SIG-M5 treated with dmso at 0.1 percent for 504 hours (cell line): ENCODE results near the gene PXDN.
"Not testable (repeated sequence)": the region's sequence is repeated elsewhere in the genome, so short reads cannot be mapped to it uniquely, and the experiment has no call there.

Experiments
- DNase-seq: peaks from one replicate; lab custom pipeline; 2025; ENCODE audit not compliant: unreplicated experiment; lab: John Stamatoyannopoulos, UW

Gene PXDN

DNA sequence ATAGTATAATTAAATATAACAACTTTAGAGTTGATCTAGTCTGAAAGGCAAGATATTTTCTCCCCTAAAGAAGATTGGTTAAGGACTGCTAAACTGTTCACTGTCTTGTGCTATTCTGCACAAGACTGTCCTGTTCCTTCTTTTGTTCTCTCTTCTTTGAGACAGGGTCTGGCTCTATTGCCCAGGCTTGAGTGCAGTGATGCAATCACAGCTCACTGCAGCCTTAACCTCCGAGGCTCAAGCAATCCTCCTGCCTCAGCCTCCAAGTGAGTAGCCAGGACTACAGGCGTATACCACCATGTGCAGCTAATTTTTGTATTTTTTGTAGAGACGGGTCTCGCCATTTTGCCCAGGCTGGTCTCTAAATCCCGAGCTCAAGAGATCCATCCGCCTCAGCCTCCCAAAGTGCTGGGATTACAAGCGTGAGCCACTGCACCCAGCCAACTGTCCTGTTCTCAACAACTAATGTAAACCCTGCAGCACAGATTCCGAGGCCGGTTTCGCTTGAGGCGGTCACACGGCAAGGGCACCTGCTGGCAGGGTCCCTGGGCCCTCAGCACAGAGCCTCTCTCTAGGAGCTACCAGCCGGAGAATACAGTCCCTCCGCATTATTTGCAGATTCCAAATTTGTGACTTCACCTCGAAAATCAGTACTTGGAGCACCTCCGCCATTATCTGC is 16.4 kb downstream of the PXDN start:
- no peak for DNase-seq

DNA sequence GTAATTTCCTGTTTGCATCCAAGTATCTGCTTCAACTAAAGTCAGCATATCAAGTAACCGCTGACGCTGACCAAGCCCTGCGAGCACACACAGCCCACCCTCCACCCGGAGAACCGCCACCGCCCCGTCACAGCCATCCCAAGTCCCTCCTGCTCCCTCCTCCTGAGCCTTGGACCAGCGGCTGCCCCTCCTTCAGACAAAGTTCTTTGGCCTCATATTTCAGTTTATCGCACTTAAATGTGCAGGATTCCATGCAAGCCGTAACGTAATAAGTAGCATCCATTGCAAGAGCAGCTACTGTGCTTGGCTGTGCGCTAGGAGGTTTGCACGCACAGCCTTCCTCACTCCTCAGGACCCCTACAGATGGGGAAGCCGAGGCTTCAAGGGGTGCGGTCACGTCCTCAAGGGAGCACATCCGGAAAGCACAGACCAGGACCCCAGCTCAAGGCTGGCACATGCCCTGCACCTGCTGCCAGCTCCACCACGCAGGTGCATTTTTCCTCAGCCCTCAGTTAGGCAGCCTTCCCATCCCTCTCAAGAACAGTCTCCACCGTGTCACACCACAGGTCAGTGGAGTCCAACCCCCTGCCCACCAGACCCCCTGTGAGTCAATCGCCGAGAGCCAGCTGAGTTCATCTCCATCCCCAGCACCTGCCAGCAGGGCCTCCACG is 17.1 kb downstream of the PXDN start:
- no peak for DNase-seq

DNA sequence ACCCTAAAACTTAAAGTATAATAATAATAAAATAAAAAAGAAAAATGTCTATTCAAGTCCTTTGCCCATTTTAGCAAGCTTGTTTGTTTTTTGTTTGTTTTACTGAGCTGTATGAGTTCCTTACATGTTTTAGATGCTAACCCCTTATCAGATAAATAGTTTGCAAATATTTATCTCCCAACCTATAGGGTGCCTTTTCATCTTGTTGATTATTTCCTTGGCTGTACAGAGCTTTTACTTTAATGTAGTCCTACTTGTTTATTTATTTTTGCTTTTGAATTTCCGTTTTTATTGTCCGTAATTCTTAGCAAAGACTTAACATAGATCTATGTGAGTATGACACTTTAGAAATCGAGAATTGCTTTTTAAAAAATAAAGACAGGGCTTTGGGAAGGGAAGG is 17.8 kb downstream of the PXDN start:
- no peak for DNase-seq

DNA sequence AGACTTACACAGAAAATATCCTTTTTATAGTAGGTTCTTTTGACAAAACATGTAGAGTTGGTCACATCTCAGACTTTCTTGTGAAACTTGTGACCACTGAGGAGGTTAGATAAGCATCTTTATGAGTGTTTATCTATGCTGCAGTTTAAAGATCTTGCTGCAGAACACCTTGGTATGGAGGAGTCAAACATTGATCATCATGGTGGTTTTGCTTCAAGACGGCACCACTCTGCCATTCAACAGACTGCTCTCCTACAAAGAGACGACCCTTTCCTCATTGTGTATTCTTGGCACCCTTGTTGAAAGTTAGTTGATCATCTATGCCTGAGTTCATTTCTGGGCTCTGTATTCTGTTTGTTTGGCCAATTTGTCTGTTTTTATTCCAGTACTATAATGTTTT is 20.0 kb downstream of the PXDN start:
- DNase-seq, result not testable (repeated sequence)

DNA sequence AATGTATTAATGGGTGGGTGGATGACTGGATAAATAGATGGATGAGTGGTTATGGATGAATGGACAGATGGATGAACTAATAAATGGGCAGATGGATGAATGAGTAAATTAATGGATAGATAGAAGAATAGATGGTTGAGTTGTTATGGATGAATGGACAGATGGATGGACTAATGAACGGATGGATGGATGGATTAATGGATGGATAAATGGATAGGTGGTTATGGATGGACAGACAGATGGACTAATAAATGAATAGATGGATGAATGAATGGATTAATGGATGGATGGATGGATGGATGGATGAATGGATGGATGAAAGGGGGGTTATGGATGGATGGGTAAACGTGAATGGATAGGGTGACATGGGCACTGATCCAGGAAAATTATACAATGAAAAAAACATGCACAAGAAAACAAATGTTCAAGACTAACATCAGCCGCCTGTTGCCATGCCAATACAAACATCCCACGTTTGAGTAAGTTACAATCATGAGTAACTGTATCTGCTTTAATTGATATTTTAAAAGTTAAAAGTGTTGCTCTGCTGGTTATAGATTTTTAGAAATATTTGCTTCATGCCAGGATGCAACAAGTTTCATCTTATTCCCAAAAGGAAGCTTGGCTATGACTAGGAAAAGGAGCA is 20.8 kb downstream of the PXDN start:
- no peak for DNase-seq

DNA sequence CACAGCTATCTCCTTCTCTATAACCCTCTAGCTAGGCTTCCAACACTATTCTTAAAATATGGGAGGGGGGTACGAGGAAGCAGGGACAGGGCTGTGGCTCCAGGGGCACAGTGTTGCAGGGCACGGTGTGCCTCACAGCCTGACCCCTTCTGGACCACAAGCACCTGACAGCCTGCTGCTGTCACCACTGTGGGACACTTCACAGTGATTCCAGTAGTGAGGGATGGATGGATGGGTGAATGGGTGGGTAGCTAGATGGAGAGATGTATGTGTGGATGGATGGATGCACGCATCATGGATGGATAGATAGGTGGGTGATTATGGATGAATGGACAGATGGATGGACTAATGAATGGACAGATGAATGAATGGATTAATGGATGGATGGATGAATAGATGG is 21.6 kb downstream of the PXDN start:
- no peak for DNase-seq

DNA sequence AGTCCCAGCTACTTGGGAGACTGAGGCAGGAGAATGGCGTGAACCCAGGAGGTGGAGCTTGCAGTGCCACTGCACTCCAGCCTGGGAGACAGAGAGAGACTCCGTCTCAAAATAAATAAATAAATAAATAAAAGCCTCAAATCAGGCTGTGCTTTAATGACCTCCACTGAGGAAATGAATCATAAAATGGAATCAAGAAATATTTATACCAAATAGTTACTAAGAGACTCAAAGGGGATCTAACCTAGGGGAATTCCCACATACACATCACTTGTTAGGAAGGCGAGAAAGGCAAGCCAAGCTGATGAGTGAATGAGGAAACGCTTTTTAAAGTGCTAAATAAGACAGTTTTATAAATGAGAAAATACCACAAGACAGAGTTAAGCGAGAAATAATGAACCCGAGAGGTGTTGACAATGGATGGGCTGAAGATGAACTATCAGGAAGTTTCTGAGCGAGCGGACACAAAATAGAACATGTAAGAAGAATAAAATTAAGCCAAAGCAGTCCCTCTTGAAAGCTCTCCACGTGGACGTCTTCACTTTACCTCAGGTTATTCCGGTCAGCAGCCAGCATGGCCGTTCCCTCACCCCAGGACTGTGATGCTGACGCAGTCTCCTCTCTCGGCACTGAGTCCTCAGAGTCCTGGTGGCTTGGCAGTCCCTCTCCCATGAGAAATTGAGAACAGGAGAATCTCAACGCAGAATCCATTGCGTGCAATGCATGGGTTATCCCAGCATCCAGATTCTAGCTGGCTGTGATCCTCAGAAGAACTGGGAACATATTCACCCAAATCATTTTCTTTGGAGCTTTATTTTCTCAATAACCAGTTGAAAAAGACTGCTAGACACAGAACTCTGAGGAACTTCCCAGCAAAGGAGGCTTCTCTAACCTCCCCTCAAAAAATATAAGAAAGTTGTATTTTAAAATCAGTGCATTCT is 22.3 kb downstream of the PXDN start:
- no peak for DNase-seq

DNA sequence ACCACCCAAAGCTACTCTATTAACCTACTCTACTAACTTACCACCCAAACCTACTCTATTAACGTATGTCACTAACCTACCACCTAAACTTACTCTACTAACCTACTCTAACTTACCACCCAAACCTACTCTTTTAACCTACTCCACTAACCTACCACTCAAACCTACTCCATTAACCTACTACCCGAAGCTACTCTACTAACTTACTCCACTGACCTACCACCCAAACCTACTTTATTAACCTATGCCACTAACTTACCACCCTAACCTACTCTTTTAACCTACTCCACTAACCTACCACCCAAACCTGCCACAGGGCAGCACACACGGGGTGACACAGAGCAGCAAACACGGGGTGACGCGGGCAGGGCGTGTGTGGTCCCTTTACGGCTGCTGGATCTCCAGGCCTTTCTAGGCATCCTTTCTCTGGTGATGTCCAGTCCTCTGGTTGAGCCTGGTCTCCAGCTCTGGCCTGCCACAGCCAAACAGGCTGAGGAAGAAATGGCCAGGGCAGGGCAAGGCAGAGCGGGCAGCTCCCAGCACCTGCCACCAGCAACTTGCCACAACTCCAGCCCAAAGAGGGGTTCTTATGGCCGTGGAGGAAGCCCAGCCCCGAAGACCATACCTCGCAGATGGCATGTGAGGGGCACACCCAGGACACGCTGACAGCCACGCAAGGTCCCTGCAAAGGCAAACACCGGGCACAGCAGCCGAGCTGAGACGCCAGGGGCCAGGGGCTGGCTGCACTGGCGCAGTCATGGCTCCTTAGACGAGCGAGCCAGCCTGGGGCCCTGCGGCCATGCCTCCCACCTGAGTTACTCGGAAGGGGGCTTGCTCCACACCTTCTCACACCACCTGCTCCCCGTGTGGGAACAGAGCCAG is 25.7 kb downstream of the PXDN start:
- DNase-seq, result no peak

DNA sequence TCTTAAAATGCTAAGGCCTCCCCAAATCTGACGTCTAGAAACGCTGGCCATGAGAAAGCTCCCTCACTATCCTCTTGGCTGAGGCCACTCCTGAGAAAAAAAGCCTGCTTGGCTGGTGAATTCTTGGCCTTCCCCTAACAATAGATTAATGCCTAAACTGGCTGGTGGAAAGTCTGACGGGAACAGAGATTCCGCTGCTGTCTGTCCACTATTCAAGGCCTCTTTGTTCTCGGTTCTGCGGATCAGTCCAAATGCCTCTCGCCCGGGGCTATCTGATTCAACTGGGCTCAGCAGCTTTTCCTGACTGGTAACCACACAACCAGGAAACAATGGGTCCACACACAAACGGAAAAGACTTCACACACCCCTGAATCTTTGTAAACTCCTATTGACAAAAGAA is 27.2 kb downstream of the PXDN start:
- DNase-seq, result no peak

DNA sequence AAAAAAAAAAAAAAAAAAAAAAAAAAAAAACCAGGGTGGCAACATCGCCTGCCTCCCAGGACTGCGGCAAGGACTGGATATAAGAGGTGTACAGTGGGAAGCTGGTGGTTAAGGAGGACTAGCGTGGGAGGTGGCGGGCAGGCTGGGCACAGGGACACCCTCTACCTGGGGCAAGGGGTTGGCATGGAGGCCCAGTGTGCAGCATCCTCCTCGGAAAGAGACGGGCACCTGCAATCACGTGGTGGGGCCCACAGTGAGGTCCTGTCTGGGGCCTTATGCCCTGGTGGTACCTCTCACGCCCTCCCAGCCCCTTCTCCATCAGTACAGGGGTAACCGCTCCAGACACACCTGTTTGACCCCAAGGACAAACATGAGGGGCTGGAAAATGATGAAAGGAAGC is 27.9 kb downstream of the PXDN start:
- DNase-seq, result no peak

DNA sequence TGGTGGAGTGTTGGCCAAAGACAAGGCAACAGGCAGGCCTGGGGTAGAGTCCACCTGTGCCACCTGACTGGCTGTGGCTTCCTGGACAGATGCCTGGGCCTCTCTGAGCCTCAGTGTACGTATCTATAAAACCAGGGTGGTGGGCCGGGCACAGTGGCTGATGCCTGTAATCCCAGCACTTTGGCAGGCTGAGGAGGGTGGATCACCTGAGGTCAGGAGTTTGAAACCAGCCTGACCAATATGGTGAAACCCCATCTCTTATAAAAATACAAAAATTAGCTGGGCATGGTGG is 28.4 kb downstream of the PXDN start:
- not testable (repeated sequence) for DNase-seq

DNA sequence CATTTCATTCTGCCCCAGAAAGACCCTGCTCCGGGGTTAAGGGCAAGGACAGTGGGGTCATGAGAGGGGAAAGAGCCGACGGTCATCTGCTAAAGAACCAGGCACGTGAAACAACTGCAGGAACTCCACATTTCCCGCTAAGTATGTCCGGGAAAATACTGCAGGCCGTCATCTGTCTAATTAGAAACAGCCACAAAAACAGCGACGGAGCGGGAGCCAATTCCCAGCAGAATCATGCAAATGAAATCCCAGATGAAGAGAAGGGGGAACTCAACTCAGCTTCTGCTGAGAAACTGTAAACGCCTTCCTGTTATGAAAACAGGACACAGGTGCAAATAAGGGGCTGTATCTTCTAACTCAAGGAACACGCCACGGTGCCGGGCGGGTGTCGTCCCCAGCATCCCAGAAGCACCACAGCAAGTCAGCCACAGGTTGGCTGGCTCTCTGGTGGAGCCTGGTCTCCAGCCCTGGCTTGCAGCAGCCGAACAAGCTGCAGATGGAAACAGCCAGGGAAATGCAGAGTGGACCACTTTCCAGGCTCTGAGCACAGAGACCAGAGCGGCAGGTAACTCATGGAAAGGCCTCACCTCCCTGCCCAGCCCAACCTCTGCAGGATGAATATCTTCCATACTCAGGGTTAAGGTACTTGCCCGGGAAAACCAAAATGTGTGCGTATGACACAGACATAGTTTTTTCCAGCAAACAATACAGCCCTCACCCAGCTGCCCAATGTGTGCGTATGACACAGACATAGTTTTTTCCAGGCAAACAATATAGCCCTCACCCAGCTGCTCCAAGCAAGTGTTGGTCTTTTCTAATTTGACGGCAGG is 28.9 kb downstream of the PXDN start:
- no peak for DNase-seq

DNA sequence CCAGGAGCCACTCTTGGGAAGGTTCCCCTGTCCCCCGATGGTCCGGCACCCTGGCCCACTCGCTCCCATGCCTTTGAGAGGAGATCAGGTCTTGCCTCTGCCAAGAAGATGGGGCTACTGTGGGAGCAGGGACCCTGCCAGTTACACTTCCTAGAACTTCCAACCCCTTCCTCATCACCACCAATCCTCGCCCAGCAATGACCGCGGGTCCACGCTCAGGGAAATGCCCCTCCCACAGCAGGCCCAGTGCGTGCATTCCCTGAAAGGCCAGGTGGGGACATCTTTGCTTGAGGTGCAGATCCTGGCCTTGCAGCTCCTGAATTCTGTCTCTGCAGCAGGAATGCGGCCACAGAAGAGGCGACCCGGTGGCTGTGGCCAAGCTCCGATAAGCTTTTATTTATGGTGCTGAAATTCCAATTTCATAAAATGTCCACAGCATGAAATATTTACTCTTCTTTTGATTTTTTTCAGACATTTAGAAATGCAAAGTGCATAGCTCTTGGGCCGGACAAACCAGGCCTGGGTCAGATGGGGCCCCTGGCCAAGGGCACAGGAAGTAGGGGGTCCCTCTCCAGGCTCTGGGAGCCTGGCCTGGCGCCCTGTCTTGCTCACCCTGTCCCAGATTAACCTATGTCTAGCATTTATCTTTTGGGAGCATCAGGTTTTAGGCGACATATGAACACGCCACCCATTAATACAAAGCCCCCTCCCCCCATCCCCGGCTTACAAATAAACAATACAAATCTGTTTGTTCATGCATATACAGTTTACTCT is 29.8 kb downstream of the PXDN start:
- no peak for DNase-seq

DNA sequence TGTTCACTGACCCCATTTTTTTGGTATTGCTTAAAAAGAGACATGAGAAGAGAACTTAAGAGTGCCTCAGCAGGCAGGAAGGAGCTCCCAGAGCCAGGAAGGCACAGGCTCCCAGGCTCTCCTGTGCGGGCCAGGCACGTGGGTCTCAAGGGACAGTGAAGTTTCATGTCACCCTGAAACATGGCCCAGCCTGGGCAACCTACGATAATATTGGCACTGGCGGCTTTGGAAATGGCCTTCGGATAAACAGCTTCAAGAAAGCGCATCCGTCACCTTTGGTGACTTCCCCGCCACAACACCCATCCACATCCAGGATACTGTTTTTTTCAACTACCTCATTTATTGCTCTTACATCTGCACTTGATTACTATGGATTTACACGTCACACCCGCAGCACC is 30.5 kb downstream of the PXDN start:
- no peak for DNase-seq

DNA sequence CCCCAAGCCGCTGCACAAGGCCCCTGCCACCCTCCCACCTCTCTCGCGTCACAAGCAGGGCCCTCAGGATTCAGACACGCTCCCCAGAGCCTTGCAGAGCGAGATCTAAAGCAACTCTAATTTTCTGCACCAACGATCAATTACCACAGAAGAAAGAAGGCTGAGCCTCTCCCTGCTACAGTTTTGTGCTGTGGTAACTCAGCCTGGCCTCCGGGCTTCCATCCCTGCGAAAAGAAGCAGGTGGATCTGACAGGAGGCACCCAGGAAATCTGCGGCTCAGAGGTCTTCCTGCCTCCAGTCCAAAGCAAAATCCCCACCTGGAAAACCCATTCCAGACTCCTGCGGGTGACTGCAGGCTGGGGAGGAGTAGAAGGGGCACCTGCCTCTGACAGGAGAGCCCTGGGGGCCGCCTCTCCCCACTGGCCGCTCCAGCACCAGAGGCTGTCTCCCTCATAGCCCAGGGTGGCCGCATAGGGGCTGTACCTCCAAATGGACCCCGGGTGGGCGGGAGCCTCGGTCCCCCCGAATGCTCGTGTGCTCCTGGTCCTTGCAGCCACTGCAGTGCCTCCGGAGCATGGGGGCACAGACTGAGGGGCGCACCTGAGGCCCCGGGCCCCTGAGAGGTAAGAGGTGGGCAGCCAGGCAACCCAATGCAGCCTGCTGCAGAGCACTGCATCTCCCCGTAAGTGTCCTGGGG is 31.0 kb downstream of the PXDN start:
- DNase-seq, result no peak

DNA sequence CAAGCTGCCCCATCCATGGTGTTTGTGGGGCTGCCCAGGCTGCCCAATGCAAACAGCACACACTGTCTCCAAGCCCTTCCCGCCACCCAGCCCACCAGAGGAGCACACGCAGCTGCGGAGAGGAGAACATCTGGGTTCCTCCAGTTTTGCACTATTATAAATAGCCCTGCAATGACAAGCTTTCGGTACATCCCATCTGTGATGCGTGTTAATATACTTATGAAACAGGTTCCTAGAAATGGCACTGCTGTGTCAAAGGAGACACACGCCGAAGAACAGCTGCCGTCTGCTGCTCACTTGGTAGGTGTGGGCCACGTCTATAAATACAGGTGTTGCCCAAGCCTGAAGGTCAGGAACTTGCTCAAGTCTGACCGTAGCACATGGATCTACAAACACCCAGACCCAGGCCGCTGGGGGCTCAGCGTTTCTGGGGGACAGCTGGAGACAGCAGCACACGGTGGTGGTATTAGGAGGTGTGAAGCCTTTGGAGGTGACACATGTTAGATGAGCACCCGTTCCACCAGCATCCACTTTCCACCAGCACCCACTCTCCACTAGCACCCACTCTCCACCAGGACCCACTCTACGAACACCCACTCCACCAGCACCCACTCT is 34.3 kb downstream of the PXDN start:
- DNase-seq, result no peak

DNA sequence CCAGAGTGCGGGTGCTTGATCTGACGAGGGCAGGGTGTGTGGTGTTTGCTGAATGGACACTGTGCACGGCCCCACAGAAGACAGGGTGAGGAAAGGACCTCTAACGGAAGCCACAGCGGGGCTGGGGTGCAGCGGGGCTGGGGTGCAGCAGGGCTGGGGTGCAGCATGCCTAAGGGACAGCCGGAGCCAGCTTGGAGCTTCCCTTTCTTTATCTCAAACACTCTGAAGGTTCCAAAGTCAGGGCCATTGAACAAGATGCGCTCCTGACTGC is 35.0 kb downstream of the PXDN start:
- DNase-seq, result no peak
